Activated CD8-positive, alpha-beta memory T cell treated with anti-CD3 and anti-CD28 coated beads, Interleukin-2, amount 10 ng/mL, durations not matched to agents 7 days and 5 days (primary cell): Measurements from ENCODE around the gene LAMB1. TPM values are rescaled to one million over a fixed set of nuclear protein-coding genes. Genes with fewer than 3 reads are reported as not detected.
"Not testable (repeated sequence)": the region's sequence is repeated elsewhere in the genome, so short reads cannot be mapped to it uniquely, and the experiment has no call there.

Source experiments
- ATAC-seq: fragments of 150-1000 bp; cut with Tn5 transposase; one replicate; pipeline ENCODE4 v1.10.0; 2021; ENCODE audit warnings: moderate library complexity
- CTCF ChIA-PET: fragments of 350-600 bp; sonication (Branson Sonifier 250); formaldehyde crosslinking; loops from one replicate; lab custom pipeline; 2021; ENCODE audit warnings: antibody characterized with exemption; lab: Charles Lee
- DNase-seq: peaks from one replicate; pipeline ENCODE4 v3.0.0-alpha.2; 2020
- H3K27ac Mint-ChIP-seq: one replicate; pipeline ENCODE4 v1.8.0; 2021; ENCODE audit warnings: mild to moderate bottlenecking, mixed read lengths
- H3K27me3 Mint-ChIP-seq: one replicate; pipeline ENCODE4 v1.8.0; 2021; ENCODE audit warnings: mixed read lengths
- H3K36me3 Mint-ChIP-seq: one replicate; pipeline ENCODE4 v1.8.0; 2021; ENCODE audit warnings: mild to moderate bottlenecking, mixed read lengths
- H3K4me1 Mint-ChIP-seq: one replicate; pipeline ENCODE4 v1.8.0; 2021; ENCODE audit warnings: mixed read lengths
- H3K4me3 Mint-ChIP-seq: one replicate; pipeline ENCODE4 v1.8.0; 2021; ENCODE audit warnings: mild to moderate bottlenecking, moderate library complexity, mixed read lengths
- H3K9me3 Mint-ChIP-seq: one replicate; pipeline ENCODE4 v1.8.0; 2022; ENCODE audit warnings: low read depth, mixed read lengths
- total RNA-seq, 2 experiments: library from RNA; stranded (reverse); gene quantifications; one replicate each; pipeline ENCODE4 v1.2.3, GENCODE V29; 2021

The LAMB1 gene
- total RNA-seq, 2 experiments from 2014 or later: not detected

- CTCF ChIA-PET: no interaction called here
- H3K4me3 Mint-ChIP-seq: no peak overlapping the region
- H3K27me3 Mint-ChIP-seq: peaks cover 14% of the 10 kb centered on the region
- ATAC-seq (no peak), DNase-seq (no peak)
- no peaks in the 10 kb centered on the region for H3K4me1 Mint-ChIP-seq
- H3K27ac Mint-ChIP-seq: no peak overlapping the region
- no peaks in the 10 kb centered on the region for H3K36me3 Mint-ChIP-seq
- H3K9me3 Mint-ChIP-seq: no peaks in the 10 kb centered on the region
Observed at GRCh38 chr7:107969856-107970255, 33.1 kb downstream of the LAMB1 start.

- H3K36me3 Mint-ChIP-seq: no peaks in the 10 kb centered on the region
- ATAC-seq: no peak
- no peaks in the 10 kb centered on the region for H3K9me3 Mint-ChIP-seq
- H3K4me3 Mint-ChIP-seq: no peak overlapping the region
- H3K4me1 Mint-ChIP-seq: no peaks in the 10 kb centered on the region
- H3K27me3 Mint-ChIP-seq: peaks cover 14% of the 10 kb centered on the region
- no peak for DNase-seq
- CTCF ChIA-PET: no interaction called here
- no peak overlapping the region for H3K27ac Mint-ChIP-seq
Observed at GRCh38 chr7:107968449-107968848, 34.5 kb downstream of the LAMB1 start.

- H3K27ac Mint-ChIP-seq: no peak overlapping the region
- CTCF ChIA-PET: no interaction called here
Observed at GRCh38 chr7:107967420-107967819, 35.5 kb downstream of the LAMB1 start.

GRCh38 chr7:107966711-107967110 lies 36.2 kb downstream of the LAMB1 start:
- H3K27me3 Mint-ChIP-seq: peaks cover 6% of the 10 kb centered on the region
- H3K4me1 Mint-ChIP-seq: no peaks in the 10 kb centered on the region
- CTCF ChIA-PET: no interaction called here
- ATAC-seq (no peak), DNase-seq (no peak)
- H3K36me3 Mint-ChIP-seq: no peaks in the 10 kb centered on the region
- no peaks in the 10 kb centered on the region for H3K9me3 Mint-ChIP-seq
- no peak overlapping the region for H3K27ac Mint-ChIP-seq
- H3K4me3 Mint-ChIP-seq: no peak overlapping the region

More at GRCh38 chr7:107967420-107967819, 35.5 kb downstream of the LAMB1 start:
- Mint-ChIP-seq H3K27me3 (peaks cover 9% of the 10 kb centered on the region), H3K9me3 (no peaks in the 10 kb centered on the region), H3K4me1 (no peaks in the 10 kb centered on the region), H3K36me3 (no peaks in the 10 kb centered on the region), H3K4me3 (no peak overlapping the region)
- ATAC-seq (no peak), DNase-seq (no peak)

- Mint-ChIP-seq H3K27me3 (peaks cover 5% of the 10 kb centered on the region), H3K27ac (no peak overlapping the region), H3K4me1 (no peaks in the 10 kb centered on the region), H3K36me3 (no peaks in the 10 kb centered on the region), H3K4me3 (no peak overlapping the region), H3K9me3 (no peaks in the 10 kb centered on the region)
- DNase-seq (no peak), ATAC-seq (no peak)
- CTCF ChIA-PET: no interaction called here
Observed at GRCh38 chr7:107964510-107964909, 38.5 kb downstream of the LAMB1 start.

- no peaks in the 10 kb centered on the region for H3K36me3 Mint-ChIP-seq
- H3K4me1 Mint-ChIP-seq: no peaks in the 10 kb centered on the region
- DNase-seq (no peak), ATAC-seq (no peak)
- CTCF ChIA-PET: no interaction called here
- no peaks in the 10 kb centered on the region for H3K9me3 Mint-ChIP-seq
- H3K27ac Mint-ChIP-seq: no peak overlapping the region
- H3K27me3 Mint-ChIP-seq: peaks cover 8% of the 10 kb centered on the region
- H3K4me3 Mint-ChIP-seq: no peak overlapping the region
Observed at GRCh38 chr7:107962817-107963216, 40.1 kb downstream of the LAMB1 start.

GRCh38 chr7:107961405-107961804 lies 41.6 kb downstream of the LAMB1 start:
- no peak for DNase-seq
- H3K9me3 Mint-ChIP-seq: no peaks in the 10 kb centered on the region
- H3K36me3 Mint-ChIP-seq: no peaks in the 10 kb centered on the region
- CTCF ChIA-PET: interaction anchor here (1.2 kb wide), 1 partner anchor 31 kb away, joined by 3 read pairs; no protein-coding TSS in a partner anchor
- ATAC-seq: no peak
- no peaks in the 10 kb centered on the region for H3K4me1 Mint-ChIP-seq
- no peak overlapping the region for H3K4me3 Mint-ChIP-seq
- peaks cover 13% of the 10 kb centered on the region for H3K27me3 Mint-ChIP-seq
- H3K27ac Mint-ChIP-seq: no peak overlapping the region

DNA sequence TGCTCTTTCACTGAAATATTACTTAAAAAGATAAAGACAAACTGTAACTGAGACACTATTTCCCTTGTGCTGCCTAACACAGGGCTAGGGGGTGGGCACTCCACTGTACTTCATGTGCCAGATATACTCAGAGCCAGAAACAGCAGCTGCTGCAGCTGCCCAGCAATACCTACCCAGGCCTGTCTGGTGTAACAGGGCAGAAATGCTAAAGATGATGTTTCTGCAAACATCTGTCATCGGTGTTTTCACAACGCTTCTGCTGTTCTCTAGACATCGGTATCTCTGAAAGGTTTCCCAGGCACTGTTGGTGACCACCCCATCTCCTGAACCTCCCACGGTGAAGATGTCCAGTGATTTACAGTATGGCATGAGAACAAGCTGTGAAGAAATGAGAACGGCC lies 42.7 kb downstream of the LAMB1 start:
- DNase-seq: no peak
- Mint-ChIP-seq H3K36me3 (no peaks in the 10 kb centered on the region), H3K9me3 (no peaks in the 10 kb centered on the region), H3K27ac (no peak overlapping the region), H3K4me1 (no peaks in the 10 kb centered on the region), H3K27me3 (peaks cover 18% of the 10 kb centered on the region), H3K4me3 (no peak overlapping the region)
- CTCF ChIA-PET: no interaction called here
- ATAC-seq: no peak

DNA sequence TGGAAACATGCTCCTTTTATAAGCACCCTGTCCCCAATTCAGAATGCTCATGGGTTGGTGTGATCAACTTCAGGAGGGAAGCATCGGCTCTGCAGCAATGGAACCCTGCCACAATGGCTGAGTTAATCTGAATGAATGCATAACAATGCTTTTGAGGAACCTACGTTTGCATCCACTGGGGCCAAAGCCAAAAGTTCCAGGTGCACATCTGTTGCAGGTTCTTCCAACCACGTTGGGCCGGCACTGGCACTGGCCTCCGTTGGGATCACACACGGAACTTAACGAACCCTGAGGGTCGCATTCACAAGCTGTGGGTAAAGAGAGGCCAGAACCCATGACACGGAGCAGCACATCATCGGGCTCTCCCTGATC lies 43.4 kb downstream of the LAMB1 start:
- Mint-ChIP-seq H3K27ac (no peak overlapping the region), H3K4me1 (no peaks in the 10 kb centered on the region), H3K27me3 (peaks cover 19% of the 10 kb centered on the region), H3K9me3 (no peaks in the 10 kb centered on the region), H3K36me3 (no peaks in the 10 kb centered on the region), H3K4me3 (no peak overlapping the region)
- no peak for DNase-seq
- CTCF ChIA-PET: no interaction called here
- no peak for ATAC-seq

- CTCF ChIA-PET: no interaction called here
- no peaks in the 10 kb centered on the region for H3K9me3 Mint-ChIP-seq
- H3K4me1 Mint-ChIP-seq: no peaks in the 10 kb centered on the region
- peaks cover 19% of the 10 kb centered on the region for H3K27me3 Mint-ChIP-seq
- H3K36me3 Mint-ChIP-seq: no peaks in the 10 kb centered on the region
- DNase-seq (no peak), ATAC-seq (no peak)
- H3K4me3 Mint-ChIP-seq: no peak overlapping the region
- no peak overlapping the region for H3K27ac Mint-ChIP-seq
Observed at GRCh38 chr7:107958764-107959526, 44.0 kb downstream of the LAMB1 start.

- Mint-ChIP-seq H3K27me3 (peaks cover 19% of the 10 kb centered on the region), H3K9me3 (no peaks in the 10 kb centered on the region), H3K36me3 (no peaks in the 10 kb centered on the region), H3K27ac (no peak overlapping the region), H3K4me1 (no peaks in the 10 kb centered on the region), H3K4me3 (no peak overlapping the region)
- DNase-seq (no peak), ATAC-seq (no peak)
- CTCF ChIA-PET: no interaction called here
Observed at GRCh38 chr7:107957436-107957835, 45.5 kb downstream of the LAMB1 start.

- H3K27me3 Mint-ChIP-seq: peaks cover 19% of the 10 kb centered on the region
- H3K4me1 Mint-ChIP-seq, H3K4me3 Mint-ChIP-seq, ATAC-seq, H3K9me3 Mint-ChIP-seq, H3K36me3 Mint-ChIP-seq, DNase-seq, H3K27ac Mint-ChIP-seq, CTCF ChIA-PET: not testable (repeated sequence)
Observed at GRCh38 chr7:107956950-107957349, 46.0 kb downstream of the LAMB1 start.

DNA sequence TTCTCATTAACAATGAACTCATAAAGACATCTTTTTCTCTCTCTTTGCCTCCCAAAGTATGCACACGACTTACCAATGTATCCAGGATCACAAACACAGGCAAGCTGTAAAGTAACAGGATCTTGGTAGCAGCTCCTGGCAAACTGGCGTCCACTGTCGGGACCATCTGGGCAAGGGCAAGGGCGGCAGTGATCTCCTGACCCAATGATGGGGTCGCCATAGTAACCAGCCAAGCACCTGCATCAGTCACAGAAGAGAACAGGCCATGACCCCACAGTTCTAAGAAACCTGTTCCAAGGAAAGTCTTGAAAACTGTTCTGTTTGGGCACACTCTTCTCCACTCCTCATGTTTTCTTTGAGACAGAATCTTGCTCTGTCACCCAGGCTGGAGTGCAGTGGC lies 47.6 kb downstream of the LAMB1 start:
- Mint-ChIP-seq H3K27ac (no peak overlapping the region), H3K9me3 (no peaks in the 10 kb centered on the region), H3K27me3 (peaks cover 19% of the 10 kb centered on the region), H3K4me1 (no peaks in the 10 kb centered on the region), H3K36me3 (no peaks in the 10 kb centered on the region), H3K4me3 (no peak overlapping the region)
- CTCF ChIA-PET: no interaction called here
- DNase-seq (no peak), ATAC-seq (no peak)

DNA sequence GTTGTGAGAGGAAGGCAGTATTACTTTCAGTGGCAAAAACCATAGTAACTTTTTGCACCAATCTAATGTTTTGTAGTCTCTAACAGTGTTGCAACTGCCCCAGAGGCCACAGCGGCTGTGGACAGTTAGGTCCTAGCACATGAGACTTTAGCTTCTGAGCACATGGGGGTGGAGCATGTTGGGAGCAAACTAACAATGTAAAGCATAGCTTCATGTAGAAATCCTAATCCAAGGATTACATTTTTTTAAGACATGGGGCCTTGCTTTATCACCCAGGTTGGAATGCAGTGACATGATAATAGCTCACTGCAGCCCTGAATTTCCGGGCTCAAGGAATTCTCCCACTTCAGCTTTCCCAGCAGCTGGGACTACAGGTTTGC lies 49.0 kb downstream of the LAMB1 start:
- H3K4me3 Mint-ChIP-seq: no peak overlapping the region
- H3K4me1 Mint-ChIP-seq: no peaks in the 10 kb centered on the region
- no peak for DNase-seq
- CTCF ChIA-PET: no interaction called here
- no peak for ATAC-seq
- H3K27me3 Mint-ChIP-seq: peaks cover 26% of the 10 kb centered on the region
- H3K27ac Mint-ChIP-seq: no peak overlapping the region
- no peaks in the 10 kb centered on the region for H3K36me3 Mint-ChIP-seq
- H3K9me3 Mint-ChIP-seq: no peaks in the 10 kb centered on the region
